Uterus (tissue), 2 donors: ENCODE measurements around the gene CAPN1.

Source experiments
- CTCF ChIP-seq, 4 experiments: fragments of 200-600 bp in 2 of 4; fragments of 450-650 bp in 2 of 4; sonication (generic) in 2 of 4; IDR thresholded peaks; one replicate each; pipeline ENCODE4 v1.5.1; 2016 to 2019; ENCODE audit warnings: antibody characterized with exemption in 4 of 4, mild to moderate bottlenecking in 2 of 4, moderate library complexity in 1 of 4
- POLR2A ChIP-seq, 2 donors: fragments of 450-650 bp; IDR thresholded peaks; one replicate each; pipeline ENCODE4 v1.6.1; 2016; ENCODE audit warnings: antibody characterized with exemption in 2 of 2, mild to moderate bottlenecking in 1 of 2, moderate library complexity in 1 of 2

- TF ChIP-seq CTCF (IDR thresholded peaks at IDR 0.05) (peak; percentile 47 to 77 (median 61)), POLR2A (IDR thresholded peaks at IDR 0.05) (no peak)
These were observed 23.2 kb downstream of the CAPN1 start for GRCh38 chr11:65204646-65205601.
